HG03066 (cell line): Measurements from ENCODE around the gene ARF1.

ENCODE experiments used
- ATAC-seq: cut with Tn5 transposase; IDR thresholded peaks from one replicate; pipeline ENCODE4 v1.9.1; 2021; ENCODE audit warnings: low read depth; ENCODE audit not compliant: unreplicated experiment

ARF1 gene

DNA sequence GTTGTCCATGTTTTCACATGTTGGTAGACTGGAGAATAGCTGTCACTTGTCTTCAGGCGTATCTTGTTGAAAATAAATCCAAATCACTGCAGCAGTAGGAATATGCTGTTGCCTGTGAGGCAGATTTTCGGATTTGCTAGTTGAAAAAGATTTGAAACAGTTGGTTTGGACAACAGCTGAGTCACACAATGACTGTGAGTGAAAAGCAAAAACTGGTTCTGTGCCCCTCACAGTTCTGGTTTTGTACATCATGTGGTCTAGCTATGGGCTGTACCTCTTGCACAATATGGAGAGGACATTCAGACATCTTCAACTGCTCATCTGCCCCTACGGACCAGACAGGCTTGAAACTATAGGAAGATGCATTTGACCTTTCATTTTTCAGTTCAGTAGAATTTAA is 1.8 kb downstream of the ARF1 start:
- no peak for ATAC-seq

DNA sequence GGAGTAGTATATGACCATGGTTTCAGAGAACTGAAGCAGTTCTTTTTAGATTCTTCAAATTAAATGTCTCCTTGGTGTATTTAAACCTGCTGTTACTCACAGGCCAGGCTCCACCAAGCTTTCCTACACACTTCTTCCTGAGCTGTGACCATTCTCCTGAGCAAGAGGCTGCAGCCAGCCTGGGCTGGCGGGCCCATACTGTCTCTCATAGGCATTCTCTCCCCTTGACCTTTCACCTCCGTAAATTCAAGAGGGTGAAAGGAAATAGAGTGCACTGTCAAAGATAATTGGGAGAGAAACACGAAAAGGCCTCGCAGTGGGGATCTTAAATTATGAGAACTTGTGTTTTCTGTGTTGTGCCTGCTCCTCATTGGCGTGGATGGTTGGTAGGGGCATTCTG is 2.3 kb downstream of the ARF1 start:
- ATAC-seq, result no peak

DNA sequence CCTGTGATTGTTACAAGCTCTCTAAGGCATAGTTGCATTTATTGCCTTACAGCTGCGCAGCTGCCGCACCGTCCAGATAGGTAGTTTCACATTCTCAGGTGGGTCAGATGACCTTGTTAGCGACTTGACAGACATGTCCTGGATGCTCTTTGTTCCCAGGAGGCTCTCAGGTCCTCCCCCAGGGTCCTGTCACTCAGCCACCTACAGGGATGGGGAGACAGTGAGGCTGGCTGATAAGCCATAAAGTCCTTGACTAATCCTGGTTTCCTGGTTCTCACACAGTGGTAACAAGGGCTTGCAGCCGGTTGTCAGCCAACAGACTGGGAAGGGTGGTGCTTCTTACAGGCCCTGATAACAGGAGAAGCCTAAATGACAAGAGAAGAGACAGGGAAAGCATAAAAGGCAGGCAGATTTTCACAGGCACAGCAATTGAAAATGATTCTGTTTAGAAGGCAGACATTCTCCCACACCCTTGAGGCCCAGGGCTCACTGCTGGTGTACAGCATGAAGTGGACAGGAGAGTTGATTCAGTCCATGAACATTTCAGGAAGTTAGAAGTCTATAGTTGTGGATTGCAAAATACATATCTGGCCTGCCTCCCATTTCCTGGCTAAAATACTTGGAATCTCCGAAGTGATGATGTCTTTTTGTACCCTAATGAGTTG is 2.9 kb downstream of the ARF1 start:
- ATAC-seq, result no peak

DNA sequence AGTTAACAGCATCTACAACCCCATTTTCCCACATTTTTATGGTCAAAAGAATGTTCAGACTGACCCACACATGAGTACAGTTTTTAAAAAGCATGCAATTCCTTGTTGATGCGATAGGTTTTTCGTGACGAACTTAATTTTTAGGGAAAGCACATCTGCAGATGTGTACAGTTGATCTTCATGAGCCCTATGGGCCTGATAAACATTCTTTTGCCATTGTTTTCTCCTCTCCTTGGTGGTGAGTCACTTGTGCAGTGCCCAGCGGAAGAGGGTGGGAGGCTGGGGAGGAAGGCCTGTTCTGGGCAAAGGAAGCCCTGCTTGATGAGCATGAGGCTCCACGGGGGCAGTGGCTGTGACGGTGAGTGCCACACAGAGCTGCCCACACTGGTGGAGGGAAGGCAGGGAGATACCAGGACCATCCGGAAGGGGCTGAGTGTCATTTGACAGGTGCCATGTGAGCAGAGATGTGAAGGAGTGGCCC is 5.3 kb downstream of the ARF1 start:
- no peak for ATAC-seq

- no peak for ATAC-seq
These were observed 6.3 kb downstream of the ARF1 start for GRCh38 chr1:228088586-228089498.

- no peak for ATAC-seq
These were observed 7.2 kb downstream of the ARF1 start for GRCh38 chr1:228089519-228090380.

DNA sequence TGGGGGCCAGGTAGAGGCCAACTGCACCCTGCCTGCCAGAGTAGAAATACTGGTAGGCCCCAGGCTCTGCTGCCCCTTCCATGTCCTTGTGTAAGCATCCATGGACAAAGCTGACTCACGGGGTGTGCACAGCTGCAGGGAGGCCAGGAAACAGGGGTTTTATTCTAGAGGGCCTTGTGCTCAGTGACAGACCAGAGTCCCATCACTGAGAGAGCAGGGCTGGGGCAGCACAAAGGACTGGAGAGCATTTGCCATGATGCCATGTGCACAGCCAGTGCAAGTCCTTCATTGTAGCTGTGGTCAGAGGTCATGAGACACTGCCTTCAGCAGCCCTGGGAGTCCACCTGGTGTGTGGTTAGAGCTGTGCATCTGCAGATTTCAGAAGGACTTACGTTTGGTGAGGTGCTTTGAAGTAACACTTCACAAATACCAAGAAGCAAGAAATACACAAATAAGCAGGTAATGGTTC is 8.1 kb downstream of the ARF1 start:
- ATAC-seq, result no peak

DNA sequence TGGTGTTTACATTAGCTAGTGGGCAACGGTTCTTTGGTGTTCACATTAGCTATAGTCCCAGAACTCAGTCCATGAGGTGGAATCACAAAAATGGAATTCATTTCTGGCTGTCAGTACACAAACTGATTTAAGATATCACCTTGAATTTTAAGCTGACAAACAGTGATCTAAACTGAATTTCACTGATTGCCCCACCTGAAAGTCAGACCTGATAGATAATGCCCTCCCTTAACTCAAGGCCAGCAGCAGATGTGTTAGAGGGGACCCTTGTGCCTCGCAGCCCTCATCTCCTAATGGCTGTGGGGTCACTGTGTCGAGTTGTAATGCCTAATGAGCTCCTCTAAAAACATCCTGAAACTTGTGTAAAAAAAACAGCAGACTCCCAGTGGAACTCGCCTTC is 8.6 kb downstream of the ARF1 start:
- no peak for ATAC-seq

GRCh38 chr1:228092342-228093049 is 10.0 kb downstream of the ARF1 start:
- ATAC-seq, result no peak

GRCh38 chr1:228093050-228093906 is 10.8 kb downstream of the ARF1 start:
- ATAC-seq, result no peak

DNA sequence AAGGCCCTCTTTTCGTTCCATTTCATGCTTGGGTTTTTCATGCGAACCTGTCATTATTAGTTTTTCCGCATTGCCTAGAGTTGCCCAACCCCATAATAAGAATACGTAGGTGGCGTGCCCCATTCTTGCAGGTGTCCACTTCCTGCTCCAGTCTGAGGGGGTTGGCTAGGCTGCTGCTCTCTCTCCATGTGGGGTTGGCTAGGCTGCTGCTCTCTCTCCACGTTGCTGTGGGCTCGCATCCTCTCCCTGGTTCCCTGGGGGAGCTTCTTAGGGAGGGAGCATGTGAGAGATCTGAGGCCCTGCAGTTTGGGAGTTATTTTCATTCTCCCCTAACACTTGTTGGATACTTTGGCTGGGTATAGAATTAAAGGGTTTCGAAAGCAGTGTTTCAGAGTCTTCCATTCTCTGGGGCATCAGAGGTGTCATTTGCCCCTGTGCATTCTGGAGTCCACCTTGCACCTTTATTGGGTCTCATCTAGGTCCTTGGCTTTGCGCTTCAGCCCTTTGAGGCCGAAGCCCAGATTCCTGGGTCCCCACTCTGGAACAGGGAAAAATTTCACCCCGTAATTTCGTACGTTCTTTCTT is 12.0 kb downstream of the ARF1 start:
- no peak for ATAC-seq

- ATAC-seq, result no peak
These were observed 12.7 kb downstream of the ARF1 start for GRCh38 chr1:228095161-228095560.

GRCh38 chr1:228095938-228096337 is 13.4 kb downstream of the ARF1 start:
- ATAC-seq, result no peak

GRCh38 chr1:228096416-228097332 is 14.2 kb downstream of the ARF1 start:
- ATAC-seq, result no peak

DNA sequence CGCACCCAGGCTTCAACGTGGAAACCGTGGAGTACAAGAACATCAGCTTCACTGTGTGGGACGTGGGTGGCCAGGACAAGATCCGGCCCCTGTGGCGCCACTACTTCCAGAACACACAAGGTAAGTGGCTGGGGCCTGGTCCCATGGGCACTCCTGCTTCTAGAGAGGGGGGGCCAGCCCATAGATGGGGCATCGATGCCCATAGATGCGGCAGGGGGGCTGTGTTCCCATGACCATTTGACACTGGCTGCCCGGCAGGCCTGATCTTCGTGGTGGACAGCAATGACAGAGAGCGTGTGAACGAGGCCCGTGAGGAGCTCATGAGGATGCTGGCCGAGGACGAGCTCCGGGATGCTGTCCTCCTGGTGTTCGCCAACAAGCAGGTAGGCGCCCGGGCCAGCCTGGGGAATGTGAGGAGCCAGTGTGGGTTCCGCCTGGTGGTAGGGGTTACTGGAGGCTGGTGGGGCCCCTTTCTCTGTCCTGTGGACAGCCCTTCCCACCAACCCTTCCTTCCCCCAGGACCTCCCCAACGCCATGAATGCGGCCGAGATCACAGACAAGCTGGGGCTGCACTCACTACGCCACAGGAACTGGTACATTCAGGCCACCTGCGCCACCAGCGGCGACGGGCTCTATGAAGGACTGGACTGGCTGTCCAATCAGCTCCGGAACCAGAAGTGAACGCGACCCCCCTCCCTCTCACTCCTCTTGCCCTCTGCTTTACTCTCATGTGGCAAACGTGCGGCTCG is 15.0 kb downstream of the ARF1 start:
- ATAC-seq, result no peak

GRCh38 chr1:228098323-228098931 is 15.9 kb downstream of the ARF1 start:
- ATAC-seq, result no peak

DNA sequence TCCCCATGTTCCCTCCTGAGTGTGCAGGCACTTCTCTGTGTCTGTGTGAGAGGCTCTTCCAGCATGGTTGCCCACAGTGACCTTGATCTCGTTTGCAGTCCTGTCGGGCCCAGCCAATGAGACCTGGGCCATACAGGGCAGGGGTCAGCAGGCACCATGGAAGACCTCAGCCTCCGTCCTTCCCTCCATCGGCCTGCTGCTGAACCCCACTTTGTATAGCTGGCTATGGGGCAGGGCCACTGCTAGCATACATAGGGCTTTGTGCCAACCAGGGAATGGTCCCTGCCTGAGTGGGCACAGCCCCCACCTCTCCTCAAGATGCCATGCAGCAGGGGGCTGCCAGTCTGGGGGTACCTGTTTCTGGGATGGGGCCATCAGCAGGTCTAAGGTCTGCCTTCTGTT is 16.8 kb downstream of the ARF1 start:
- no peak for ATAC-seq
